ENCODE data around the gene NOC2L. TPM values are rescaled to one million over a fixed set of nuclear protein-coding genes. Genes with fewer than 3 reads are reported as not detected.
A peak's percentile ranks its signal among the peaks of the same experiment; 100 is the strongest.

Gene NOC2L
- total and polyA plus RNA-seq, 9 of the 15 experiments (the other 6 are each of a cell fraction or from before 2014, with no cell fraction given): 4.0 to 410 (median 200) TPM

- 0 out of 4 replicates have a peak, but pooled peaks of 1 of the 2 experiments have one; percentile 50 for TF ChIP-seq BCLAF1 (IDR thresholded peaks at IDR 0.05; ENCODE audit: borderline replicate concordance in 1 of 2, control insufficient read depth in 1 of 2, low read depth in 2 of 2, low read length in 1 of 2)
- TF ChIP-seq BMI1 (IDR thresholded peaks at IDR 0.05; ENCODE audit: low read length): no peak
- TF ChIP-seq TRIM25 (IDR thresholded peaks at IDR 0.05; ENCODE audit: borderline replicate concordance): no peak
- no peak for TF ChIP-seq ETV1 (tag; conservative IDR thresholded peaks at IDR 0.05; ENCODE audit: low read depth)
- TF ChIP-seq NFYB (IDR thresholded peaks at IDR 0.05; ENCODE audit: extremely low read depth, insufficient read length): no peak
- peak; percentile 81; the same call in 1 of the 2 replicates for TF ChIP-seq ZNF232 (CRISPR knock-in tag; IDR thresholded peaks at IDR 0.05)
- TF ChIP-seq NFATC3 (IDR thresholded peaks at IDR 0.05): no peak
- TF ChIP-seq NUFIP1 (IDR thresholded peaks at IDR 0.05; ENCODE audit: partially characterized antibody): no peak
- no peak for TF ChIP-seq ARNT (IDR thresholded peaks at IDR 0.05)
- no peak for TF ChIP-seq TFAM (CRISPR knock-in tag; conservative IDR thresholded peaks at IDR 0.05)
- TF ChIP-seq SAFB (IDR thresholded peaks at IDR 0.05; ENCODE audit: borderline replicate concordance, low read depth, low read length): peak; percentile 77
- no peak for TF ChIP-seq HDAC1 (IDR thresholded peaks at IDR 0.05)
- TF ChIP-seq CHAMP1 (IDR thresholded peaks at IDR 0.05): no peak
- no peak for TF ChIP-seq HSF4 (CRISPR knock-in tag; IDR thresholded peaks at IDR 0.05; ENCODE audit: borderline replicate concordance)
- 0 out of 2 replicates have a peak, but pooled peaks have one; percentile 19 for TF ChIP-seq SRSF1 (IDR thresholded peaks at IDR 0.05; ENCODE audit: low read depth, low read length)
- no peak for TF ChIP-seq TGIF2 (CRISPR knock-in tag; IDR thresholded peaks at IDR 0.05)
- no peak for TF ChIP-seq ZKSCAN8 (CRISPR knock-in tag; IDR thresholded peaks at IDR 0.05)
- no peak for TF ChIP-seq TCF7L2 (IDR thresholded peaks at IDR 0.05; ENCODE audit: low read depth, low read length)
- TF ChIP-seq HNRNPLL (IDR thresholded peaks at IDR 0.05; ENCODE audit: low read depth, low read length, poor library complexity, severe bottlenecking): peak; percentile 72
- peak; percentile 97 for TF ChIP-seq L3MBTL2 (IDR thresholded peaks at IDR 0.05)
- TF ChIP-seq ZNF282 (CRISPR knock-in tag; IDR thresholded peaks at IDR 0.05): peak; percentile 92
Measured at GRCh38 chr1:904310-904950, 54.6 kb downstream of the NOC2L start (continued).
